PFSK-1 (cell line): ENCODE measurements around the gene ACACA.

Experiments
- POLR2AphosphoS5 ChIP-seq: IDR thresholded peaks from 2 replicates; pipeline ENCODE4 v1.6.1; 2012; ENCODE audit warnings: low read depth, mild to moderate bottlenecking, control low read depth, low read length, moderate library complexity
- SIN3A ChIP-seq: IDR thresholded peaks from 2 replicates; pipeline ENCODE4 v1.6.1; 2012; ENCODE audit warnings: mild to moderate bottlenecking, low read length, moderate library complexity, borderline replicate concordance; ENCODE audit not compliant: insufficient read depth
- TAF1 ChIP-seq: IDR thresholded peaks from 2 replicates; pipeline ENCODE4 v1.6.1; 2012; ENCODE audit warnings: low read length, control low read depth, borderline replicate concordance; ENCODE audit not compliant: insufficient read depth

DNA sequence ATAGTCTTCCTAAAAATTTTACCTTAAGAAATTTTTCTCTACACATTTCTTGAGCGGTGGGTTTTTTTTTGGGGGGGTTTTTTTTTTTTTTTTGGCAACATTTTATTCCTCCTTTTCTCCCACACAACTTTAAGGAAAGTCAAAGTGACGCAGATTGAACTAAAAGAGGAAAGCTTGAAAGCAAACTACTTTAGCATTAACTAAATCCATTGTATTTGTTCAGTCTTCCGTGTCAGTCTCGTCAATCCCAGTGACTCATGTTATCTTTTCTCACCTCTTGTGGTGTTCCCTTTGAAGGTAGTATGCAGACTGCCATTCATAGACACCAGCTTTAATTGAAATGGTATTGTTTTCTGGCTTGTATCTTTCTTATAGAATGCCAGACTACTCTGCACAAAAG is 39.4 kb upstream of the ACACA start:
- TF ChIP-seq POLR2AphosphoS5 (no peak), TAF1 (no peak), SIN3A (no peak)
